Sigmoid colon (tissue), 4 donors: ENCODE results near the gene DKK3.

Experiments
- EP300 ChIP-seq, 4 donors: sonication (generic); formaldehyde crosslinking; IDR thresholded peaks; one replicate each; pipeline ENCODE4 v1.6.1; 2017; ENCODE audit warnings: antibody characterized with exemption in 4 of 4
- POLR2A ChIP-seq, 2 donors: fragments of 450-650 bp; IDR thresholded peaks; one replicate each; pipeline ENCODE4 v1.6.1; 2016; ENCODE audit warnings: antibody characterized with exemption in 2 of 2, mild to moderate bottlenecking in 2 of 2, moderate library complexity in 2 of 2
- POLR2AphosphoS5 ChIP-seq, 4 donors: sonication (generic); formaldehyde crosslinking; IDR thresholded peaks; one replicate each; pipeline ENCODE4 v1.6.1; 2017; ENCODE audit warnings: antibody characterized with exemption in 4 of 4
- TF ChIP-seq, protein P1 (sequence below), 4 experiments: fragments of 450-650 bp in 3 of 4; fragments of 200-600 bp in 1 of 4; IDR thresholded peaks; one replicate each; pipeline ENCODE4 v1.5.1; 2016 to 2019; ENCODE audit warnings: antibody characterized with exemption in 4 of 4, mild to moderate bottlenecking in 3 of 4, moderate library complexity in 2 of 4

DNA sequence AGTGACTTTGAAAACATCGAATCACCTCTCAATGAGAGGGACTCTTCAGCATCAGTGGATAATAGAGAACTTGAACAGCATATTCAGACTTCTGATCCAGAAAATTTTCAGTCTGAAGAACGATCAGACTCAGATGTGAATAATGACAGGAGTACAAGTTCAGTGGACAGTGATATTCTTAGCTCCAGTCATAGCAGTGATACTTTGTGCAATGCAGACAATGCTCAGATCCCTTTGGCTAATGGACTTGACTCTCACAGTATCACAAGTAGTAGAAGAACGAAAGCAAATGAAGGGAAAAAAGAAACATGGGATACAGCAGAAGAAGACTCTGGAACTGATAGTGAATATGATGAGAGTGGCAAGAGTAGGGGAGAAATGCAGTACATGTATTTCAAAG lies 65.8 kb downstream of the DKK3 start:
- TF ChIP-seq, protein P1, sequence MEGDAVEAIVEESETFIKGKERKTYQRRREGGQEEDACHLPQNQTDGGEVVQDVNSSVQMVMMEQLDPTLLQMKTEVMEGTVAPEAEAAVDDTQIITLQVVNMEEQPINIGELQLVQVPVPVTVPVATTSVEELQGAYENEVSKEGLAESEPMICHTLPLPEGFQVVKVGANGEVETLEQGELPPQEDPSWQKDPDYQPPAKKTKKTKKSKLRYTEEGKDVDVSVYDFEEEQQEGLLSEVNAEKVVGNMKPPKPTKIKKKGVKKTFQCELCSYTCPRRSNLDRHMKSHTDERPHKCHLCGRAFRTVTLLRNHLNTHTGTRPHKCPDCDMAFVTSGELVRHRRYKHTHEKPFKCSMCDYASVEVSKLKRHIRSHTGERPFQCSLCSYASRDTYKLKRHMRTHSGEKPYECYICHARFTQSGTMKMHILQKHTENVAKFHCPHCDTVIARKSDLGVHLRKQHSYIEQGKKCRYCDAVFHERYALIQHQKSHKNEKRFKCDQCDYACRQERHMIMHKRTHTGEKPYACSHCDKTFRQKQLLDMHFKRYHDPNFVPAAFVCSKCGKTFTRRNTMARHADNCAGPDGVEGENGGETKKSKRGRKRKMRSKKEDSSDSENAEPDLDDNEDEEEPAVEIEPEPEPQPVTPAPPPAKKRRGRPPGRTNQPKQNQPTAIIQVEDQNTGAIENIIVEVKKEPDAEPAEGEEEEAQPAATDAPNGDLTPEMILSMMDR (IDR thresholded peaks at IDR 0.05): no peak
- TF ChIP-seq EP300 (IDR thresholded peaks at IDR 0.05) (no peak), POLR2AphosphoS5 (IDR thresholded peaks at IDR 0.05) (no peak), POLR2A (IDR thresholded peaks at IDR 0.05) (no peak)
